Iris pigment epithelial cell (primary cell): Measurements from ENCODE around the gene BCR.

Experiments
- DNase-seq: peaks from one replicate; pipeline ENCODE4 v3.0.0-alpha.2; 2011; ENCODE audit warnings: low read depth

The BCR gene

DNA sequence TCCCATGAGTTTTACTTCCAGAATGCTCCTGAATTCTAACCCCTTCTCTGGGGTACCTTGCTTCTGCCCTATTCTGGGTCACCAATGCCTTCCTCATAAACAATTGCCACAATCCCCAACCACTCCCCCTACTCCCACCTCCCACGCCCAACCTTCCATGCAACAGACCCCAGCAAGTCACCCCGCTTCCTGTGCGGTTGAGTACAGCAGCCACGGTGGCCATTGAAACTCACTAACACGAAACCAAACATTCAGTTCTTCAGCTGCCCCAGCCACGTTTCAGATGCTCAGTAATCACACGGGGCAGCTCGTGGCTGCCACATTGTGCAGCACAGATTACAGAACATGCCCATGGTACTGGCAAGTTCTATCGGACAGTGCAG lies 3.7 kb upstream of the BCR start:
- DNase-seq: no peak

DNA sequence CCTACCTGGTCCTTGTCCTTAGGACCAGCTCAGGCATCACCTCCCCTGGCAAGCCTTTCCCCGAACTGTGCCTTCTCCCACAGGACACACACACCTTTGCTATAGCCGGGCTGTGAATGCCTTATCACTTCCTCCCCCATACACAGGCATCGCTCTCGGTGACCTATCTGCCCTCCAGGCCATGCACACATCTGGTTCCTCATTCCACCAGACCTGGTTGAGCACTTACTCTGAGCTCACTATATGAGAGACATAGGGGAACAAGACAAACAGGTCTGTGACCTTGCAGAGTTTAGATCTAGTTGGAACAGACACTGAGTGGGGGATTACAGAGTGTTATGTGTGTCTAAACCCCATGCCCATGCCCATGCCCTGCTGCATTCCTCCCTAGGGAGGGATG lies 3.1 kb upstream of the BCR start:
- DNase-seq: no peak

DNA sequence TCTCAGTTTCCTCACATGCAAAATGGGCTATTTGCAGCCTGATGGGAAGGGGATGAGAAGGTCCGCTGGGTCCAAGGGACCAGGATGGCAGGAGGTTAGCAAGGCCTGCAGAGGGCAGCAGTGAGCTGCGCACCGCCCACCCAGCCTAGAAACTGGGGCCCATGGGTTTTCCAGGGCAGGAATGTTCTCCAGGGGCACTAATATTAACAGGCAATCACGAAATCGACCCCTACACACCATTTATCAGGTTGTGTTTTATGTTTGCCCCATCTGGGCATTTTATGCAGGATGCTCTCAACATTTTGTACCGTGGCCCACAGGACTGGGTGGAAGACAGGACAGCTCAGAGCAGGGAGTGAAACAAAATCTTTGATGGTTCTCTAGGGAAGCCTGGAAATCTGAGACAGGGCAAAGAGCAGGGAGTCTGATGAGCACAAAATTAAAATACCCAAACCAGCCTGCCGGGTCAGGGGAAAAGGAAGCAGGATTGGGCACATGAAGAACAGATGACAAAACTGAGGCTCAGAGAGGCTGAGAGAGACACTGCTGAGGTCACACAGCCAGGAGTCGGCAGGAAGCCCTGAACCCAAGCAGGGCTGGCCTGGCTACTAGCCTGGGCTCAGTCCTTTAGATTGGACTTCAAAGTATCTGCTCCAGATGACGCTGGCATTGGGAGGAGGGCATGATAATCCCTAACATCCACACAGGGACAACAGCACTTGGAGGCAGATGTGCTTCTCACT lies 1.6 kb upstream of the BCR start:
- DNase-seq: no peak

DNA sequence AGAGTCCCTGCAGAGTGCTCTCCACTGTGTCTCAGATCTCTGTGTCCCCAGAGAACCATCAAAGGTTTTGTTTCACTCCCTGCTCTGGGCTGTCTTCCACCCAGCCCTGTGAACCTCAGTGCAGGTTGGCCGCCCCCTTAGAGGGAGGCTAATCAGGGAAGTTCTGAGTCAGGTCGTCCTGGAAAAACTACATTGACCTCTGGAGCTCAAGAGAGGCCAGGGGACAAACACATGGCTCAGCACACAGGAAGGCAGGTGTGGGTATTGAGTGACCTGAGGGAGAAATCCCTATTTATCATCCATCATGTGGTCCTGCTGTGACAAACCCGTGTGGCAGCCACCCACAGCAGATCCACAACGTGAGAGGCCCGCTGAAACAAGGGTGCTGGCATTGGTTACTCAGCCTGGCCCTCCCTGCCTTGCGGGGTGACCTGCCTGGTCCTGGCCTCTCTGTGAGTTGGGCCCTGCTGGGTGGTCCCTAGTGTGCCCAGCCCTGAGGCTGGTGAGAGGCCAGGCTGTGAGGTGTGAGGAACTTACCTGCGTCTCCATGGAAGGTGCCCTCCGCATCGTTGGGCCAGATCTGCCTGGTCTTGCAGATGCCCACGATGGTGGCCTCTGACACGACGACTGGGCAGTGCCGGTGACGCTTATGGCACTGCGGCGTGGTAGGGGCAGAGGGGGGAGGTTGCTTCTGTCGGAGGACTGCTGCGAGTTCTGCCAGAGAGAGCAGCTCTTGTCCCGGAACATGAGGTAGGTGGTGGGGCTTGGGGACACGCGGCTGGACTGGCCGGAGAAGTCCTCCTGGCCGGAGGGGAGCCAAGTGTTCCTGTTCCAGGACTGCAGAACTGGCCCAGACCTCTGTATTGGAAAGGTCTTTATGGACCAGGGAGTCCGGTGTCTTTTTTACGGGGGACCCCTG lies 669 bp upstream of the BCR start:
- no peak for DNase-seq

DNA sequence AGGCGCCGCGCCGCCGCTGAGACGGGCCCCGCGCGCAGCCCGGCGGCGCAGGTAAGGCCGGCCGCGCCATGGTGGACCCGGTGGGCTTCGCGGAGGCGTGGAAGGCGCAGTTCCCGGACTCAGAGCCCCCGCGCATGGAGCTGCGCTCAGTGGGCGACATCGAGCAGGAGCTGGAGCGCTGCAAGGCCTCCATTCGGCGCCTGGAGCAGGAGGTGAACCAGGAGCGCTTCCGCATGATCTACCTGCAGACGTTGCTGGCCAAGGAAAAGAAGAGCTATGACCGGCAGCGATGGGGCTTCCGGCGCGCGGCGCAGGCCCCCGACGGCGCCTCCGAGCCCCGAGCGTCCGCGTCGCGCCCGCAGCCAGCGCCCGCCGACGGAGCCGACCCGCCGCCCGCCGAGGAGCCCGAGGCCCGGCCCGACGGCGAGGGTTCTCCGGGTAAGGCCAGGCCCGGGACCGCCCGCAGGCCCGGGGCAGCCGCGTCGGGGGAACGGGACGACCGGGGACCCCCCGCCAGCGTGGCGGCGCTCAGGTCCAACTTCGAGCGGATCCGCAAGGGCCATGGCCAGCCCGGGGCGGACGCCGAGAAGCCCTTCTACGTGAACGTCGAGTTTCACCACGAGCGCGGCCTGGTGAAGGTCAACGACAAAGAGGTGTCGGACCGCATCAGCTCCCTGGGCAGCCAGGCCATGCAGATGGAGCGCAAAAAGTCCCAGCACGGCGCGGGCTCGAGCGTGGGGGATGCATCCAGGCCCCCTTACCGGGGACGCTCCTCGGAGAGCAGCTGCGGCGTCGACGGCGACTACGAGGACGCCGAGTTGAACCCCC lies 798 bp downstream of the BCR start:
- DNase-seq: no peak

DNA sequence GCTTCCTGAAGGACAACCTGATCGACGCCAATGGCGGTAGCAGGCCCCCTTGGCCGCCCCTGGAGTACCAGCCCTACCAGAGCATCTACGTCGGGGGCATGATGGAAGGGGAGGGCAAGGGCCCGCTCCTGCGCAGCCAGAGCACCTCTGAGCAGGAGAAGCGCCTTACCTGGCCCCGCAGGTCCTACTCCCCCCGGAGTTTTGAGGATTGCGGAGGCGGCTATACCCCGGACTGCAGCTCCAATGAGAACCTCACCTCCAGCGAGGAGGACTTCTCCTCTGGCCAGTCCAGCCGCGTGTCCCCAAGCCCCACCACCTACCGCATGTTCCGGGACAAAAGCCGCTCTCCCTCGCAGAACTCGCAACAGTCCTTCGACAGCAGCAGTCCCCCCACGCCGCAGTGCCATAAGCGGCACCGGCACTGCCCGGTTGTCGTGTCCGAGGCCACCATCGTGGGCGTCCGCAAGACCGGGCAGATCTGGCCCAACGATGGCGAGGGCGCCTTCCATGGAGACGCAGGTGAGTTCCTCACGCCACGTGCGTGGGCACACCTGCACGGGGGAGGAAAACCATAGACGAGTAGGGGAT lies 1.5 kb downstream of the BCR start:
- DNase-seq: no peak

DNA sequence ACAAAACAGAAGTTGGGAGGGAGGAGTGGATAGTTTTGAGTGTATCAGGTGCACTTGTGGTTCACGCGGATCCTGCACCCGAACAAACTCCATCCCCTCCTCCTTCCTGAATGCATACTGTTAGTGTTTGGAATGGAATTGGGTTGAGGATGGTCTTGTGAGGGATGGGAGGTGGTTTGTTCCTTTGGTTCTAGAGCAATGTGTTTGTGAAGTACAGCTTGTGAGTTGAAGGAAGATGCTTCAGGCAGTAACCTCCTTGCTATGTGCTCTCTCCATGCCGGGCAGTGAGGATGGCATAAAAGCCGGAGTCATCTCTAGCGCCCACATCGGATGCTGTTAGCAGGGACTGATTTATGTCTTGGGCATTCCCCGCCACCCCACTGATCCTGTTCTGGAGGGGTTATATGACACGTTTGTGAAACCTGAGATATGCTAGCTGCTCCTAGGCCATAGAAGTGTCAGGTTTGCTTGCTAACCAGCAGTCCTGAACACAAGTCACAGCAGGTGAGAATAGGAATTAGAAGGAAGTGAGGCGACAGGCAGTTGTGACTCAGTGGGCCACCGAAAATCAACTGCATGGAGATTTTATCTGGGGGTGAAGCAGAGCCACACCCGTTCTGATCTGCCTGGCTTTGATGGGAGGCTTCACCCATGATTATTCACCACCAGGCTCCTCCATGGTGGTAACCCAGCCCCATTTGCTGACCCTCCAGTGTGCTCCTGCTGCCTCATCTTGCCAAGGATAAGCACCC lies 2.2 kb downstream of the BCR start:
- peak; percentile 55 for DNase-seq

DNA sequence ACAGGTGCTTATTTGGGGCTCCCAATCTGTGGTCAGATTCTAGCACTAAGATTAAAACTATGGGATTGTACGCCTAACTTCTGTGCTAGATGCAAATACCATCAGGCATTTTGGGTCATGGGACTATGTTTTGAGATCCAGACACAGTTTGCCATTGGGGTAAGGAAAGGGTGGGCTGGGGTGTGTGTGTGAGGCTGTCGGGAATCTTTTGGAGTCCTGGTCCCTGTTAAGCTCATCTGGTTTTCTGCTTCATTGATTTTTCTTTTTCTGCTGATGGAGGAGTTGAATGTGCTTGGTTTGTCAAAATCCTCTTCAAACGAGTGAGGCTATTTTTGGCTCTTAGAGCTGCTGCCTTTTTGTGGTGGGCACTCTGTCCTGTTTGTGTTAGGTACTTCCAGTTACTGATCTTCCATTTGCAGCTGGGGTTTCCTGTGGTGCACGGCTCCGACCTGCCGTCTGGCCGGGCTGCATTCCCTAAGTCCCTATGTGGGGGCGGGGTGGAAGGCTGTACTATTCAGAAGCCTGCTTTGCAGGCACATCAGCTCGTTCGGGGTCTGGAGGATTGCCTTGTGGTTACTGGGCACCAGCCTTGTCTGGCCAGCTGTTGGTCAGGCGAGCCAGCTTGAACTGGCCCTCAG lies 2.9 kb downstream of the BCR start:
- peak; percentile 74 for DNase-seq

DNA sequence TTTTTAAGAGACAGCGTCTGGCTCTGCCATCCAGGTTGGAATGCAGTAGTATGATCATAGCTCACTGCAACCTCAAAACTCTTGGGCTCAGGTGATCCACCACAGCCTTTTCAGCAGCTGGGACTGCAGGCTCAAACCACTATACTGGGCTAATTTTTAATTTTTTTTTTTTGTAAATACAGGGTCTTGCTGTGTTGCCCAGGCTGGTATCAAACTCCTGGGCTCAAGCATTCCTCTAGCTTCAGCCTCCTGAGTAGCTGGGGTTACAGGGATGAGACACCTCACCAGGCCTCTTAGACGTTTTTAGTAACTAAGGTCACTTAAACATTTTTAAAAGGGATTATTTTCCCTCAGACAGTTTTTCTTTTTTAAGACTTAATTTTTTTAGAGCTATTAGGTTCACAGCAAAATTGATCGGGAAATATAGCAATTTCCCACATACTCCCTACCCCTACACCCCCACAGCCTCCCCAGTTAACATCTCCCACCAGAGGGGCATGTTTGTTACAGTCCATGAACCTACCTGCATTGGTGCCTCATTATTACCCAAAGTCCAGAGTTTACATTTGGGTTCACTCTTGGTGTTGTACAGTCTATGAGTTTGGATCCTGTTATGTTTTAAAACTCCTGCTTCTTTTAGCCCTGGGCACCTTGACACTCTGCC lies 3.9 kb downstream of the BCR start:
- DNase-seq: no peak

DNA sequence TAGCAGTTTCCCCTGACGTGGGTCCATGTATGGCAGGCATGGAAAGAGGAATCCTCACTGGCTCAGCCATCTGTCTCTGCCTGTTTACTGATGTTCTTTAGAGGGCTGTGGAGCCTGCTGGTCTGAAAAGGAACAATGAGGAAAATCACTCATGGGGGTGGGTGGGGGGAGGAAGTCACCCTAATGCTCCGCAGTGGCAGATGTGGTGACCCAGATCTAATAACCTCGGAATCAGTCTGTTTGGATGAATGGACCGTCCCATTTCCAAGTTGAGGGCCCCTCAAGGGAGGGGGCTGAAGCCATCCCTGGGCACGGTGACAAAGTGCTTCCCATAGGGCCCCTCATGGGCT lies 4.4 kb downstream of the BCR start:
- no peak for DNase-seq

DNA sequence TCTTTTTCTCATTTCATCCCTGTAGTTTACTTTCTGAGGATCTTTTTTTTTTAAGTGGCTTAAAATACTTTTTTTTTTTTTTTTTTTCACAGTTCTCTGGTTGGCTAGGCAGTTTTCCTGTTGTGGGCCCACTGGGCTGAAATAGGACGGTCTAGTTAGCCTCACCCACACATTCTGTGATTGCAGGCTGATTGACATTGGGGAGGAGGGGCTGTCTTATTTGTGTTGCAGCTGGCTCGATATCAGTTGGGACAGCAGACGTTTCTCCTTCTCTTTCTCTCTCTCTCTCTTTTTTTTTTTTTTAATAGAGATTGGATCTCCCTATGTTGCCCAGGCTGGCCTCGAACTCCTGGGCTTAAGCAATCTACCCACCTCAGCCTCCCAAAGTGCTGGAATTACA lies 6.9 kb downstream of the BCR start:
- DNase-seq: peak; percentile 41

DNA sequence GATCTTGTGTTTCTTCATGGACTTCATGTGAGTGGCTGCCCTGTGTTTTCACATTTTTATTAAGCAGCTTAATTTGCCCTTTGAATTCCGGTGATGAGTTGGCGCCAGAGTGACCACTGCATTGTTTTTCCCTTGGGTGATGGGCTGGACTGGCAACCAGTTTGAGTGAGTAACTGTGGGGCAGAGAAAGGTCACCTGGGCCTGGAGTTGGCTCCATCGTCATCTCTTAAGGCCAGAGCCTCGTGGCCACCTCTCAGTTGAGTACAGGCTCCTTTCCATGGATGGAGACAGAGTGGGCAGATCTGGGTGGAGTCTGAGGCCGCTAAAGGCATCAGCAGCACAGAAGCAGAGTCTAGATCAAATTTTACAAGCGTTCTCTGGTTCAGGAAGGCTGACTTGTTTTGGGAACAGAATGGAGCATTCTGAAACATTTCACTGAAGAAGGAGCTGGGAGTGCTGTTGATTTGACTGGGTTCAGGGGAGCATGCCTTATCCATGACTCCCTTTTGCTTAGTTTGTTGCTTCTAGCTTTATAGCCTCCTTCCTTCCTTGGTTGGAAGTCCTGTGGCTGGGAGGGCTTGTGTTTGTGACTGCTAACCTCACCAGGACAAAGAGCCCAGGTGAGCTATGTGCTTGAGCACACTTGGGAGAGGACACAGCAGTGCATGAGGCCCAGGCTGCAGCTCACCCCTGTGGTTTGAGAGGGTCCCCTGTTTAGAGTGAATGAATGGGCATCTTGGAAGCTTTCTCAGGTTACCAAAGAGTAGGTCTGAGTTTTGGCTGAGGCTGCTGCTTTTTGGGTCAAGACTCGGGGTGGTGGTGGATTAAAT lies 7.8 kb downstream of the BCR start:
- no peak for DNase-seq

DNA sequence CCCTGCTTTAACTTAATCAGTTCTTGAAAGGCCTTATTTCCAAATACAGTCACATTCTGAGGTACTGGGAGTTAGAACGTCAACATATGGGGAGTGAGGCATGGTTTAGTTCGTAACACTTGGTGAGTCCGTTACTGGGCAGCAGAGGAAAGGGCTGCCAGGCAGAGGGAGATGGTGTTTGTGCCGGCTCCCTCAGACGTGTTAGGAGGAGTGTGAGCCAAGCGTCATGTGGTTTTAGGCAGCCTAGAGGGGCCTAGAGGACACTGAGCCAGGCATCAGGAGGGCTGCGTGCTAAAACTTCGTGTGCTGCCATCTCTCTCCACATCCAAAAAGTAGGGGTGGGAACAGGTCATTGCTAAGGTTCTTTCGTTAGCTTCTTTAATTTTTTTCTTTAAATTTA lies 10.2 kb downstream of the BCR start:
- no peak for DNase-seq

DNA sequence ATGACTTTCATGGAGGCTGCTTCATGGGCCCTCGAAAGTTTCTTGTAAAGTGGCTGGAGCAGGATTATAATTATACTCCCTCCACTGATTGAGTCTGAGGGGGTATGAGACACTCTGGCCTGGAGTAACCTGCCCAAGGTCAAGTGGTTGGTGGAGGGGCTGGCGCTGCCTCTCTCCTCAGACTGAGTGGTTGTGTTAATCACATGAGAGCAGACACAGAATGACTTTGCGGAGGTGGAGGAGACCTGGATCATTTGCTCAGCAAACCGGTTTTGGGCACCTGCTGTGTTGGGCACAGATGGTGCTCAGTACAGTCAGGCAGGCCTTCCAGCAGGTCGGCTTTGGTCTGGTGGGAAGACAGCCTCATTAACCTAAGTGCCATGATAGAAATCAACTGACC lies 11.8 kb downstream of the BCR start:
- DNase-seq: no peak

DNA sequence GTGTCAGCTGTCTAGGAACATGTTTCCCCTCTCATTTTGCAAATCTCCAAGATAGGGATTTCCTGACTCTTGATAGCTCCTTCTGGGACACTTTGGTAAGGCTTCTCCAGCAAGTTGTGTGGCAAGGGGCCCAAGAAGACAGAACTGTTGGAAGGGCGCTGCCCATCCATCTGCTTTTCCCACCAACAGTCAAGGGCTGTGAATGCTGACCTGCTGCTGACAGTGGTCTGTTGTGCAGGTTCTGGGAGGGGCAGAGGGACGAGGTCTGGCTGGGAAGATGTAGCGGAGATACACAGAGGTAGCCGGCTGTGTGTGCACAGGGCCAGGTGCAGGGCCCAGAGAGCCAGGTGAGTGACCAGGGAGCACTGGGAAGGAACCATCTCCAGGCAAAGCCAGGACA lies 12.2 kb downstream of the BCR start:
- no peak for DNase-seq

DNA sequence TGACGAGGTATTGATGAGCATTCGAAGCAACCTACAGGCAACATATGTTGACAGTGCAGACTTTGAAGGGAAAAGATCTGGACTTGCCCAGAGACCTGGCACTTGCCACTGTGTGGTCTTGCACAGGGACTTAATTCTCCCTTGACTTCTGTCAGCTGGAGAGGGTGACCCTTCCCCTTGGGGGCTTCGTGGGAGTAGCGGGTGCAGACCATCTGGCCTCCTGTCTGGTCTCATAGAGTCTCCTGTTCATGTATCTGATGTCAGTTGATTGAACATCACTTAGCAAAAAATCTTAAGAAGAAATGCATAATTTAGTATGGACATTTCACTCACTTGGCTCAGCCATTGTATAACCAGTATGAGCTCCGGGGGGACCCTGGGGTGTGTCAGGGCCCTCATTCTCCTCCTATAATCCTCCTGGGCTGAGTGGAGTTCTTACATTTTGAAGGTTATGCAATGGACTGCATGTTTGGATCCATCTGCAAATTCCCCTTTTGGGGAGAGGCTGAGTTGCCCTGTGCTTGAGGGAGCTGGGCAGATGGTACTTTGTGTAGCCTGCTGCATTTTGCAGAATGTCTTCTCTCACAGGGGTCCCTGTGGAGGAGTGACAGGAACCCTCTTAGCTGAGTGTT lies 13.0 kb downstream of the BCR start:
- DNase-seq: no peak

DNA sequence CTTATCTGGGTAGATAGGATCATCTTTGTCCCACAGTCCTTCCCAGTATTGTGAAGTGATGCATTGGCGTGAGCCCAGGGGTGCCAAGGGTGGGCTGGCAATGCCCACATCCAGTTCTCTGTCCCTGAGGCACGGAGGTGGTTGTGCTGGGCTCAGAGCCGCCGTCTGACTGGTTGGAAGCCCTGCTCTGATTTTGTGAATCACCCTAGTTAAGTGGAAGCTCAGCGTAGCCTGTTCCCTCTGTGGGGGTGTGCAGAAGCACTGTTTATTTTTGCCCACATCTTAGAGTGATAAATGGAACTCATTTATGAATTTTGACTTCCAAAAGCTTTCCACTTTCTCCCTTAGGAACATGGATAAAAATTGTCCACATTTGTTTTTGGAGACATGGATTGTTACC lies 13.6 kb downstream of the BCR start:
- DNase-seq: no peak

DNA sequence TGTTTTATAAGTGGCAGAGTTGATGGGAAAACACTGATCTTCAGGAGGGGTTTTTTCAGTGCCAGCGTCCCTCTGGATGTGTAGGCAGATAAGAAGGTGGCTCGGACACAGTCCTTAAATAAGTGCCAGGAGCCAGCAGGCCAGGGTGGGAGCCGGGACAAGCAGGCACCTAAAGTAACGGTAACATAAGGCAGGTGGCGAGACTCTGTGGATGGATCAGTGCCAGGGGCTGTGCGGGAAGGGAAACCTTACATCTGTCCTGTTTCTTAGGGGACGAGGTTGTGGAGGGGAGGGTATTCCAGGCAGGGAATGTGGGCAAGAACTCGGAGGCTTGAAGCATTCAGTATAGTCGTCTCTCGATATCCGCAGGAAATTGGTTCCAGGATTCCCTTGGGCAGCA lies 15.9 kb downstream of the BCR start:
- no peak for DNase-seq

DNA sequence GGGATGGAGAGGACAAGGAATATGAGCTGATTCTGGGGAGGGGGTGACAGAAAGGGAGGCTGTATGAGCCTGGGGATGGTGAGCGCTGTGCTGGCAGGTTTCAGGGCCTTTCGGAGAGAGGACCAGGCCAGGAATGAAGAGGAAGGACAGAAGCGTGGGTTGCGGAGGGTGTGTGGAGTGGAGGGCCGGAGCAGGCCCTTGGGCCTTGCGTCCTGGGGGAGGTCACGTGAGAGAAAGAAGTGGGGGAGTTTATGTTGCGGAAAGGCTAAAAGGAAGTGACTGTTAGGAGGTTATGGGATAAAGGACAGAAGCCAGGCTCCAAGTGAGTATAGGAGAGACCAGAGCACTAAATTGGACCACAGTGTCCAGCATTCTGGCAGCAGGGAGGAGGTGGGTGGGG lies 17.5 kb downstream of the BCR start:
- no peak for DNase-seq
